Right renal cortex interstitium (tissue), 3 donors: Measurements from ENCODE around the gene TCF23. TPM values are rescaled to one million over a fixed set of nuclear protein-coding genes. Genes with fewer than 3 reads are reported as not detected.
"Not testable (repeated sequence)": the region's sequence is repeated elsewhere in the genome, so short reads cannot be mapped to it uniquely, and the experiment has no call there.

Experiments
- DNase-seq, 3 donors: peaks; one replicate each; pipeline ENCODE4 v3.0.0-alpha.2; 2013; ENCODE audit warnings: low read depth in 3 of 3, low spot score in 2 of 3
- polyA plus RNA-seq, 3 donors: library from polyadenylated mRNA; unstranded; fragments of 120-200 nt; gene quantifications; one replicate each; pipeline ENCODE4 v1.2.1, GENCODE V29; 2013; ENCODE audit not compliant: insufficient read length in 3 of 3

The TCF23 gene
- polyA plus RNA-seq = under 1 TPM; 0.62 to 0.93 (median 0.68) TPM

DNA sequence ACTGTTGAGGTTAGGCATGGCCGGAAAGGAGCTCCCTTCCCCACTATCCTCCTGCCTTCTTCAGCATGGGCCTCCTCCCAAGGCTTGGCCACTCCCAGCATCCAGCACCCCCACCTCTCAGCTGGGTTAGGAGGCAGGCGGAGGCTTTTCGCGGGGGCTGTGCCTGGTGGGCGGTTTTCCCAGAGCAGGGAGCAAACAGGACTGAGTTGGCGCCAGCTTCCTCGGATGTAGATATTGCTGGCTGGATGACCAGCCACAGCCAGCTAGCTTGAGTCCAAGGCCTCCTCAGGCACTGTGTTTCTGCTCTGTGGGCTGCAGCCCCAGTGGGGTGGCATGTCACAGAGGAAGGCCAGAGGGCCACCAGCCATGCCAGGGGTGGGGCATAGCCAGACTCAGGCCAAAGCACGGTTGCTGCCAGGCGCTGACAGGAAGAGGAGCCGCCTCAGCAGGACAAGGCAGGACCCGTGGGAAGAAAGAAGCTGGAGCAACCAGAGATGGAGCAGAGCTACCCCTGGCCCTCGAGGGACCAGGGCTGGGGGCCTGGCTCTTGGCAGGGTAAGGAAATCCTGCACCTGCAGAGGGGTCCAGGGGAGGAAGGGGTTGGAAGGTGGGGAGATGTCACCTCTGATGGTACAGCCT lies at the start of gene TCF23:
TSS of gene TCF23 (plus strand) at position 204 of the 639 bp plus-strand sequence. CDS start at position 334, 130 bp downstream.
- DNase-seq = peak in 1 of 3 donors; percentile 27

DNA sequence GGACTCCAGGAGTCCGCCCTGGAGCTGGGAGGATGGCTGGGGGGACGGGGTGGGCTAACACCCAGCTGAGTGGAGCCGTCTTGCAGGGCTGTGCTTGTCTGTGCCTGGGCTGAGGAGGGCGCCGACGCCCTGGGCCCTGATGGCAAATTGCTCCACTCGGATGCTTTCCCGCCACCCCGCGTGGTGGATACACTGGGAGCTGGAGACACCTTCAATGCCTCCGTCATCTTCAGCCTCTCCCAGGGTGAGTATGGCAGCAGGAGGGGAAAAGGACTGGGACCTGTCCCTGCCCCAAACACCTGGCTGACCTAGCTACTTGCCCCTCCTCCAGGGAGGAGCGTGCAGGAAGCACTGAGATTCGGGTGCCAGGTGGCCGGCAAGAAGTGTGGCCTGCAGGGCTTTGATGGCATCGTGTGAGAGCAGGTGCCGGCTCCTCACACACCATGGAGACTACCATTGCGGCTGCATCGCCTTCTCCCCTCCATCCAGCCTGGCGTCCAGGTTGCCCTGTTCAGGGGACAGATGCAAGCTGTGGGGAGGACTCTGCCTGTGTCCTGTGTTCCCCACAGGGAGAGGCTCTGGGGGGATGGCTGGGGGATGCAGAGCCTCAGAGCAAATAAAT lies 49.4 kb upstream of the TCF23 start:
- DNase-seq = no peak

DNA sequence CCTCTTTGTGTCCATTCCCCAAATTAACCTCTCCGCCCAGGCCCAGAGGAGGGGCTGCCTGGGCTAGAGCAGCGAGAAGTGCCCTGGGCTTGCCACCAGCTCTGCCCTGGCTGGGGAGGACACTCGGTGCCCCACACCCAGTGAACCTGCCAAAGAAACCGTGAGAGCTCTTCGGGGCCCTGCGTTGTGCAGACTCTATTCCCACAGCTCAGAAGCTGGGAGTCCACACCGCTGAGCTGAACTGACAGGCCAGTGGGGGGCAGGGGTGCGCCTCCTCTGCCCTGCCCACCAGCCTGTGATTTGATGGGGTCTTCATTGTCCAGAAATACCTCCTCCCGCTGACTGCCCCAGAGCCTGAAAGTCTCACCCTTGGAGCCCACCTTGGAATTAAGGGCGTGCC lies 48.8 kb upstream of the TCF23 start:
- no peak for DNase-seq

DNA sequence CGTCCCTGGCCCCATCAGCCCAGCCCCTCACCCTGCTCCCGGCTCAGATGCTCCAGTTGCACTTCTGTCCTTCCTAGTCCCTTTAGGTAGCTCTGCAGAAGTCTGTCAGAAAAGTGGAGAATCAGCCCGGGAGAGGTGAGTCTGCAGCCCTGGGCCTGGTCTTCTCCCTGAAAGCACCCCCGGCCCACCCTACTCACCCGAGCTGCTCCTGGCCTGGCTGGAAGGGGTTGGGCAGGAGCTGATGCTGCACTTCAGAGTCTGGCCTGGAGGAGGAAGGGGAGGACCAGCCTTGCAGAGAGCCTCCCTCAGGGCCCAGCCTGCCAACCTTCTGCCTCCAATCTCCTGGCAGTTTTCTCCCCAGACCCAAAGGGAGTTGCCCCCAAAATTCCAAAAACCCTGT lies 46.5 kb upstream of the TCF23 start:
- DNase-seq = no peak

DNA sequence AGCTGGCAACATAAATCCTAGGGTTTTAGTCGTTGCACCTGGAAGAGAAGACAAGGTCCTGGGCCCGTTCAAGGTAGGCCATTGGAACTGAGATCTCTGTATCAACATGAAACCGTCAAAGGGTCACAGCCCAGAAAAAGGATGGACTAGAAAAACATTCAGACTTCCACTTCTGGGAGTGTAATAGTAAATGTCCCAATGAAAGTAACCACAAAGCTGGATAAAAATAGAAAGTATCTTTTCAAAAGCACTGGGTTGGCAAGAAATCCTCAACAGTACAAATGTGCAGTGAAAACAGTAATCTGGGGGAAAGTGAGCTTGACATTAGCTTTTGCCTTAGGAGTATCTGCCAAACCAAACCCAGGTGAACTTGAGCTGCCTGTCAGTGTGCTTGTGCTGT lies 42.8 kb upstream of the TCF23 start:
- no peak for DNase-seq

DNA sequence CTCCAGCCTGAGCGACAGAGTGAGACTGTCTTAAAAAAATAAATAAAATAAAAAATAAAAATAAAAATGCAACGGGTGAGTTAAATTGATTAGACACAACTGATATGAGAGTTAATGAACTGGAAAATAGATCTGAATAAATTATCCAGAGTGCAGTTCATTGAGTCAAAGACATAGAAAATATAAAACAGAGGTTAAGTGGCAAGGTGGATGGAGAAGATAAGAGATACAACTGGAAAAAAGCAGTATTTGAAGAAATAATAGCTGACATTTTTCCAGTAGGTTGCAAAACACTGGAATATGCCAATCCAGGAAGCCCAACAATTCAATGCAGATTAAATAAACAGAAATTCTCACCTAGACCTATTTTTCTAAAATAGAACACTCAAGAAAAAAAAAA lies 40.6 kb upstream of the TCF23 start:
- no peak for DNase-seq

DNA sequence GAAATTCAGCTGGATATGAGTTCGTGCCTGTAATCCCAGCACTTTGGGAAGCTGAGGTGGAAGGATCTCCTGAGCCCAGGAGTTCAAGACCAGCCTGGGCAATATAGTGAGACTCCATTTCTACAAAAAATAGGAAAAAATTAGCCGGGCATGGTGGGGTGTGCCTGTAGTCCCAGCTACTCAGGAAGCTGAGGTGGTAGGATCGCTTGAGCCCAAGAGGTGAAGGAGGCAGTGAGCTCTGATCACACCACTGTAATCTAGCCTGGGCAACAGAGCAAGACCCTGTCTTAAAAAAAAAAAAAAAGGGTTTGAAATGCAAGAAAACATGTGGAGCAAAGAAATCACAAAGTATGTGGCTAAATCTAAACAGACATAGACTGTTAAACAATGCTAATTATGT lies 39.7 kb upstream of the TCF23 start:
- DNase-seq = no peak

DNA sequence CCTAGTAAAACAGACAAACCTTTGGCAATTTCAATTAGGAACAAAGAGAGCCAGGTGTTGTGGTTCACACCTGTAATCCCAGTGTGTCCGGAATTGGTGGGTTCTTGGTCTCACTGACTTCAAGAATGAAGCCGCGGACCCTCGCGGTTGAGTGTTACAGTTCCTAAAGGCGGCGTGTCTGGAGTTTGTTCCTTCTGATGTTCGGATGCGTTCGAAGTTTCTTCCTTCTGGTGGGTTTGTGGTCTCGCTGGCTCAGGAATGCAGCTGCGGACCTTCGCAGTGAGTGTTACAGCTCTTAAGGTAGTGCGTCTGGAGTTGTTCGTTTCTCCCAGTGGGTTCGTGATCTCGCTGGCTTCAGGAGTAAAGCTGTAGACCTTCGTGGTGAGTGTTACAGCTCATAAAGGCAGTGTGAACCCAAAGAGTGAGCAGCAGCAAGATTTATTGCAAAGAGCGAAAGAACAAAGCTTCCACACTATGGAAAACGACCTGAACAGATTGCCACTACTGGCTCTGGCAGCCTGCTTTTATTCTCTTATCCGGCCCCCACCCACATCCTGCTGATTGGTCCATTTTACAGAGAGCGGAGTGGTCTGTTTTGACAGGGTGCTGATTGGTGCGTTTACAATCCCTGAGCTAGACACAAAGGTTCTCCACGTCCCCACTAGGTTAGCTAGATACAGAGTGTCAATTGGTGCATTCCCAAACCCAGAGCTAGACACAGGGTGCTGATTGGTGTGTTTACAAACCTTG lies 38.0 kb upstream of the TCF23 start:
- not testable (repeated sequence) for DNase-seq

DNA sequence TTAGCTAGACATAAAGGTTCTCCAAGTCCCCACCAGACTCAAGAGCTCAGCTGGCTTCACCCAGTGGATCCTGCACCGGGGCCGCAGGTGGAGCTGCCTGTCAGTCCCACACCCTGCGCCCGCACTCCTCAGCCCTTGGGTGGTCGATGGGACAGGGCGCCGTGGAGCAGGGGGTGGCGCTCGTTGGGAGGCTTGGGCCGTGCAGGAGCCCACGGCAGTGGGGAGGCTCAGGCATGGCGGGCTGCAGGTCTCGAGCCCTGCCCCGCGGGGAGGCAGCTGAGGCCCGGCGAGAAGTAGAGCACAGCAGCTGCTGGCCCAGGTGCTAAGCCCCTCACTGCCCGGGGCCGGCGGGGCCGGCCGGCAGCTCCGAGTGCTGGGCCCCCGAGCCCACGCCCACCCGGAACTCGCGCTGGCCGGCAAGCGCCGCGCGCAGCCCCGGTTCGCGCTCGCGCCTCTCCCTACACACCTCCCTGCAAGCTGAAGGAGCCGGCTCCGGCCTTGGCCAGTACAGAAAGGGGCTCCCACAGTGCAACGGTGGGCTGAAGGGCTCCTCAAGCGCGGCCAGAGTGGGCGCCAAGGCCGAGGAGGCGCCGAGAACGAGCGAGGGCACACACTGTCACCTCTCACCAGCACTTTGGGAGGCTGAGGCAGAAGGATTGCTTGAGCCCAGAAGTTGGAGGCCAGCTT lies 37.3 kb upstream of the TCF23 start:
- not testable (repeated sequence) for DNase-seq

DNA sequence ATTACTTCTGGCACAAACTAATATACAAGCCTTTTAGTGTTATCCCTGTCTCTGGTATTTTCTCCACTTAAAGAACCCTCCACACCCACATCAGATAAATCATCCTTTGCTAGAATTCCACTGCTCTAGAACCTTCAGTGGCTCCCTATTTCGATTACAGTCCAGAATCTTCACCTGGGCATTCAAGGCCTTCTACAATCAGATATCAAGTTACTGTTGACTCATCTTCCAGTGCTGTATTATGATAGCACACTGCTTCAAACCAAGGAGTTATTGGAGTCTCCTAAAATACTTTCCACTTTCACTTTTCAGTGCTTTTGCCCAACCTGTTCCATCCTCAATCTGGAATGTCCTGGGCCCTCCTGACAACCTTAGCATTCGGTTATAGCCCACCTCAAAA lies 33.3 kb upstream of the TCF23 start:
- no peak for DNase-seq

DNA sequence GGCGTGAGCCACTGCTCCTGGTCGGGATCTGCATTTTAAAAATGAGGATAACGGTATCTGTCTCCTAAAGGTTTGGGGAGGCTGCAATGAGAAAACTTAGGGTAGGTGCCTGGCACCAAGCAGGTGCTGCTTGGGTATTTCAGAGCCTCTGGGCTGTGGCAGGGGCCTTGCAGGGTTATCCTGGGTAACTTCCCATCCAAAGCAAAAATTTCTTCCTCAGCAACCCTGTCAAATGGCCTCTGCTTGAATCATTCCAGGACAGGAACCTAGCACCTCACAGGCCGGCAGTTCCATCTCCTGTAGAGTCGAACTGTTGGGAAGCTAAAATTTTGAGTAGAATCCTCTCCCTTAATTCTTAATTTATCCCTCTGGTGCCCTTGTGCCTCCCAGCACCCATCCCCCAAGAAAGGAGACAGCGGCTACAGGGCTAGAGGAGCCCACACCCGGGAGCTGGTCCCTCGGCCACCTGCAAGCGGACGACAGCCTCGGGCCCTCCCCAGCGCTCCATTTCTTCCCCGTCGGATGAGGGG lies 30.7 kb upstream of the TCF23 start:
- DNase-seq = no peak

DNA sequence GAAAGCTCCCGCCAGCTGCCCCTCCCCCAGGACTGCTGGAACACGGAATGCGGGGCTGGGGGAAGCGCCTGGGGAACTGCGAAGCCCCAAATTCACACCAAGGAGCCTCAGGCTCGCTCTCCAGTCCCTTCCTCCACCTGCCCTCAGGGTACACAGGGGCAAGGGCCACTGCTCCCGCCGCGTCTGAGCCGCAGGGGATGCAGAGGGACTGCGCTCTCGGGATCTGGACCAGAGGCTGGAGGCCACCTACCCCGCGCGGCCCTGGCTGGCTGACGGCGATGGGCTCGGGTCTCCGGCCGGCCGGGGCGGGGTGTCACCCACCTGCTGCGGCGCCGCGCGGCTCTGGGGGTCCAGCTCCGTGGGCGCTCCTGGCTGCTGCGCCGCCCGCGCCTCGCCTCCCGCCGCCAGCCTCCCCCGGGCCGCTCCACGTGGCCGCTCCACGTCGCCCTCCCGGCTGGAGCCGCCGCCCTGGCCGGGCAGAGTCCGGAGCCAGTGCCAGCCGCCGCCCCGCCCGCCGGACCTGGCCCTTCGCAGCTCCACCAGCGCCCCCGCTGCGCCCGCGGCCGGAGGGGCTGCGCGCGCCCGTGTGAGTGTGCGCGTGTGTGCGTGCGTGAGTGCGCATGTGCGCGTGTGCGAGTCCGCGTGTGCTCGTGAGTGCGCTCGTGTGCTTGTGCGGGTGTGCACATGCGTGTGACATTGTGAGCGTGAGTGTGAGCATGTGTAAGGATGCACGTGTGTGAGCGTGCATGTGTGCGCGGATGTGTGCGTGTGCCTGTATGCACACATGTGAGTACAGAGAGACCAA lies 30.1 kb upstream of the TCF23 start, which contains the start of gene CGREF1:
TSS of gene CGREF1 (minus strand) at position 604 of the 805 bp plus-strand sequence. CDS start 14,762 bp downstream, outside the sequence.
- no peak for DNase-seq

DNA sequence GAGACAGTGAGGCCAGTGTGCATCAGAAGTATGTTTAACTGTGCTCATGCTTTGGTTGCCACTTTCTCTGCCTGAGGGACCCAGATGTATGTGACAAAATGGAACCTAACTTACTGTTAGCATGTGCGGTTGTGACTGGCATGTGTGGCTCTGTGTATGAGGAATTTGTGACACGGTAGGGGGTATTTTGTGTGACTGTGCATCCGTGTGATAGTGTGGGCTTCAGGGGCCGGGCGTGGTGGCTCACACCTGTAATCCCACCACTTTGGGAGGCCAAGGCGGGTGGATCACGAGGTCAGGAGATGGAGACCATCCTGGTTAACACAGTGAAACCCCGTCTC lies 29.5 kb upstream of the TCF23 start:
- not testable (repeated sequence) for DNase-seq

DNA sequence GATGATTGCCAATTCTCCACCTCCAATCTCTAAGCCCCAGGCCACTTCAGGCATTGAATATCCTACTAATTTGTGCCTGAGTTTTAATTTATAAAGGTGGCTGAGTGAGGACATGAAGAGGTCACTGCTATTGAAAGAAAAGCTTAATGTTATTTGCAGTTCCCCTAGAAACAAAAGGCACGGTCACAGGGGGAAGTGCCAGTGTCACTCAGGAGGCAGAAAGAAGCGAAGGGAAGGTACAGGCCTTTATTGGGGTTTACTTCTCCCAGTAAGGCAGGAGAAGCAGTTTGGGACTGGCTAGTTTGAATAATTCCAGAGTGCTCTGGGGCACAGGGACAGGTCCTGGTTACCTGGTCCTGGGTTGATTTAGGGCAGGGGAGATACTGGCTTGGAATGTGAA lies 26.9 kb upstream of the TCF23 start:
- DNase-seq = no peak

DNA sequence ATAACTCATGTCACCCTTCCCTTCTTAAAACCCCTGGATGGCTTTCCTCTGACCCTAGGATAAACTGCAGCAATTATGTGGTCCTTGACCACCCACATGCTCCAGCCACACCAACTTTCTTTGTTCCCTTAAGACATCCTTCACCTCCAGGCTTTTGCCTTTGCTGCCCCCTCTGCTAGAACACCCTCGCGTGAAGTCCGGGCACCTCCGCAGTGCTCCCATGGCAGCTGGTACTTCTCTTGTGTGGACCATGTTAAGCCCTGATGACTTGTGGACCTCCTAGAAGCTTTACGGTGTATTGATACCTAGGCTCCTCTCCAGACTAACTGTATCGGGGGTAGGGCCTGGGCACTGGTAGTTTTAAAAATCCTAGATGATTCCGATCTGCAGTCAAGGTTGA lies 26.0 kb upstream of the TCF23 start:
- no peak for DNase-seq

DNA sequence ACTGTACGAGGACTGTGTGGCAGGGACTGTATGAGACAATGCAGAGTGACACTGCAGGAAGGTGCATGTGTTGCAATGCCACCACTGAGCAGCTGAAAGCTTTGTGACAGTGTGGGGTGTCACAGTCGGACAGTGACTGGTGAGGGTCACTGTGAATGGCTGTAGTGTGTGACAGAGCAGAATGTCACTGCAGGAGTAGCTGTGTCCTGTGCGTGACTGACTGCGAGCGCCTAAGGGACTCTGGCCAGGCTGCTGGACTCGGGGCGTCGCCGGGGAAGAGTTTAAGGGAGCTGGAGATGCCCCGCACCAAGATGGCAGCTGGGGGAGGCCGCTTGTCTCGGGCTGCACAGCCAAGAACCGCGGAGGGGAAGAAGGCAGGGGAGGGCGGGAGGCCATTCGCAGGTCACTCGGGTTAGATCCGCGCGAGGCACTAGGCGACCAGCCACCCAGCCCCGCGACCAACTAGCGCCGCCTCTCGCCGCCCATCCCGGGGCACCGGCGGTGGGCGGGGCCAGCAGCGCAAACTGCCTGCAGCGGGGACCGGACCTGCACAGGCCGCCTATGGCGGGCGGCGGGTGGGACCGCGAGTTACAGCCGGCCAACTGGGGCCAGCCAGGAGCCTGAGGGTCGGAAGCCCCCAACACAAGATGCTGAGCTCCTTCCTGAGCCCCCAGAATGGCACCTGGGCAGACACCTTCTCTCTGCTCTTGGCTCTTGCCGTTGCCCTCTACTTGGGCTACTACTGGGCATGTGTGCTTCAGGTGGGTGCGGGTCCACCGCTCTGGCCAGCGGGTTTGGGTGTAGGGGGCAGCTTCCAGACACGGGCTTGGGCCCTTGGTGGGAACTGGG lies 25.3 kb upstream of the TCF23 start, which contains the start of gene ABHD1:
TSS of gene ABHD1 (plus strand) at position 514 of the 849 bp plus-strand sequence. CDS start at position 648, 134 bp downstream.
- no peak for DNase-seq

DNA sequence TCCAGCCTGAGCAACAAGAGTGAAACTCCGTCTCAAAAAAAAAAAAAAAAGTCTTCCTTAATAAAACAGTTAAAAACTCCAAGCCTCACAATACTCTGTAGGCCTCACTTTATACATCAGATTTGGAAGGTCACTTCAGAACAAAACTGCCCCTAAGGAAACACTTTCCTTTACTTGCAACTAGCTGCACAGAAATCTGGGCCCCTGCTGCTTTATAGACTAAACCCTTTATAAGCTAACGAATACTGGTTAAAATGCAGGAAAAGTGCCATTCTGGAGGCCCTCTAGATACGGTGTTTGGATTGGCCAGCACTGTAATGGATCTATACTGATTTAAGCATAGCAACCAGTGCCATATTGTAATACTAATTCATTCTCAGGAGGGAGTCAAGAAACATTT lies 23.7 kb upstream of the TCF23 start:
- DNase-seq = no peak

DNA sequence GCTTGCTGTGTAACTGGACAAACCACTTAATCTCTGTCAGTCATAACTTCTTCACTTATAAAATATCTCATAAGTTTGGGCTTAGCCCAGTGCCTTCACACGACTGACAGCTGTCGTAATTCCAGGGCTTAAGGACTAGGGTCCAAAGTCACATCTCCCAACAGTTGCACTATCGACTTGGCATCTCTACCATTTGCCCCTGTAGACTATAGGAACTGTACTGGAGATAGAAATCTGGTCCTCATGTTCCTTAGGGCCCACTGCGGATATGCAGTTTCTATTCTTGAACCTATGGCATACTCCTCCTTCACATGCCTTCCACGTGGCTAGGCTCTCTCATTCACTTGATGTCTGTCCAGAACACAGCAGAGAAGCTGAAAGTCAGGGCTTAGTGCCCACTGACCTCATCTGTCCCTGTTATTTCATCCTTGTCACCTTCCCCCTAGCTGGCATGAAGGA lies 22.5 kb upstream of the TCF23 start:
- no peak for DNase-seq
